Measurements from ENCODE around the gene CYBRD1.

The CYBRD1 gene

DNA sequence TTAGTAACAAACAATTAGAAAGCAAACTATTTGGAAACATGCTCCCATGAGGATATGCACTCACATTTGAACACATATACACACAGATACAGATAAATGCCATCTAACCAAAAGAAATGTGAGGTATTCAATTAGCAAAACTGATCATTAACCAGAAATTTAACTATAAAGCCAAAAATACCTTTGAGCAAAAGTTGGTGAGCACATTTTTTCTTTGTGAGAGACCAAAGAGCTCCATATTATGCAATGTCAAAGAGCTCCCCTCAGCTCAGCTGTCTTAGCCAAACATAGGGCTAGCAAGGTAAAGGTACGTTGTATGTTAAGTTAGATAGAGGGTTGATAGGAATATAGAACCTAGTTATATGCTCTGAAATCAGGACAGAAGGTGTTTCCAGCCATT lies 43.8 kb downstream of the CYBRD1 start:
- Histone ChIP-seq H3K9me3 (ENCODE audit: control insufficient read depth, low read length) (no peaks in the 10 kb centered on the region), H3K9ac (ENCODE audit: low read length) (no peak overlapping the region), H3K27me3 (ENCODE audit: control insufficient read depth, insufficient read depth, low read length) (no peaks in the 10 kb centered on the region)

GRCh38 chr2:171566753-171567152 lies 44.5 kb downstream of the CYBRD1 start:
- Histone ChIP-seq H3K4me1 (ENCODE audit: control insufficient read depth, insufficient read depth, low read length) (peaks cover 5% of the 10 kb centered on the region), H3K4me3 (ENCODE audit: low read length) (no peak overlapping the region), H3K9ac (ENCODE audit: low read length) (no peak overlapping the region), H3K9me3 (ENCODE audit: control insufficient read depth, low read length) (no peaks in the 10 kb centered on the region), H3K27me3 (ENCODE audit: control insufficient read depth, insufficient read depth, low read length) (no peaks in the 10 kb centered on the region), H3K36me3 (ENCODE audit: control insufficient read depth, insufficient read depth, low read length) (no peaks in the 10 kb centered on the region)

More for the DNA sequence above, 43.8 kb downstream of the CYBRD1 start:
- Histone ChIP-seq H3K36me3 (ENCODE audit: control insufficient read depth, insufficient read depth, low read length) (no peaks in the 10 kb centered on the region), H3K4me3 (ENCODE audit: low read length) (no peak overlapping the region), H3K4me1 (ENCODE audit: control insufficient read depth, insufficient read depth, low read length) (peaks cover 5% of the 10 kb centered on the region)

GRCh38 chr2:171568089-171568488 lies 45.8 kb downstream of the CYBRD1 start:
- no peaks in the 10 kb centered on the region for H3K36me3 ChIP-seq (ENCODE audit: control insufficient read depth, insufficient read depth, low read length)
- no peak overlapping the region for H3K9ac ChIP-seq (ENCODE audit: low read length)
- H3K4me3 ChIP-seq (ENCODE audit: low read length), result no peak overlapping the region
- no peaks in the 10 kb centered on the region for H3K27me3 ChIP-seq (ENCODE audit: control insufficient read depth, insufficient read depth, low read length)
- H3K4me1 ChIP-seq (ENCODE audit: control insufficient read depth, insufficient read depth, low read length), result peaks cover 5% of the 10 kb centered on the region
- H3K9me3 ChIP-seq (ENCODE audit: control insufficient read depth, low read length), result no peaks in the 10 kb centered on the region

GRCh38 chr2:171571721-171572120 lies 49.4 kb downstream of the CYBRD1 start:
- no peak overlapping the region for H3K4me3 ChIP-seq (ENCODE audit: low read length)
- H3K4me1 ChIP-seq (ENCODE audit: control insufficient read depth, insufficient read depth, low read length), result no peaks in the 10 kb centered on the region
- no peak overlapping the region for H3K9ac ChIP-seq (ENCODE audit: low read length)
- H3K36me3 ChIP-seq (ENCODE audit: control insufficient read depth, insufficient read depth, low read length), result no peaks in the 10 kb centered on the region
- H3K27me3 ChIP-seq (ENCODE audit: control insufficient read depth, insufficient read depth, low read length), result no peaks in the 10 kb centered on the region
- H3K9me3 ChIP-seq (ENCODE audit: control insufficient read depth, low read length), result no peaks in the 10 kb centered on the region

DNA sequence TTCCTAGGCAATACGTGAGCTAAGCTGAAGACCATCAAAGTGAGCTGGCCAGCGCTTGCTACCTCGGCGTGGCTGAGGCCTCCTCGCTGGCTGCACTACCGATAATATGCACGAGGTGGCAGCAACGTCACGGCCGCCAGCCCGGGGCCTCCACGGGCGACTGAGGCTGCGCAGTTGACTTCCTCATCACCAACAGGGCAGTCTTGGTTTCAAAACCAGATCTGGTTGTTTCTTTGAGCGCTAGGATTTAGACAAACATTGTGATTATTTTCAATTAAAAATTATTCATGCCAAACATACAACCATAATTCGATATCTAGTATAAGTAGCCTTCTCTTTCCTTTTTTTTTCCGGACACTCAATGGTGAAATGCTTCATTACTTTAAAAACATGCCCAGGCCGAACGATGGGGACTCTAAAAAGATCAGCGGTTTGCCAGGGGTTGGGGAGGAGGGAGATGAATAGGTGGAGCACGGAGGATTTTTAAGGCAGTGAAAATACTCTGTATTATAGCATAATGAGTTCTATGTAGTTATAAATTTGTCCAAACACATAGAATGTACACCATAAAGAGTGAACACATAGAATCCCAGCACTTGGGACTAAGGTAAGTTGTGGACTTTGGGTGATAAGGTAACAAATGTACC lies 52.0 kb downstream of the CYBRD1 start:
- H3K27me3 ChIP-seq (ENCODE audit: control insufficient read depth, insufficient read depth, low read length), result no peaks in the 10 kb centered on the region
- H3K4me1 ChIP-seq (ENCODE audit: control insufficient read depth, insufficient read depth, low read length), result no peaks in the 10 kb centered on the region
- H3K36me3 ChIP-seq (ENCODE audit: control insufficient read depth, insufficient read depth, low read length), result no peaks in the 10 kb centered on the region
- H3K9me3 ChIP-seq (ENCODE audit: control insufficient read depth, low read length), result no peaks in the 10 kb centered on the region
- H3K9ac ChIP-seq (ENCODE audit: low read length), result no peak overlapping the region
- H3K4me3 ChIP-seq (ENCODE audit: low read length), result no peak overlapping the region

DNA sequence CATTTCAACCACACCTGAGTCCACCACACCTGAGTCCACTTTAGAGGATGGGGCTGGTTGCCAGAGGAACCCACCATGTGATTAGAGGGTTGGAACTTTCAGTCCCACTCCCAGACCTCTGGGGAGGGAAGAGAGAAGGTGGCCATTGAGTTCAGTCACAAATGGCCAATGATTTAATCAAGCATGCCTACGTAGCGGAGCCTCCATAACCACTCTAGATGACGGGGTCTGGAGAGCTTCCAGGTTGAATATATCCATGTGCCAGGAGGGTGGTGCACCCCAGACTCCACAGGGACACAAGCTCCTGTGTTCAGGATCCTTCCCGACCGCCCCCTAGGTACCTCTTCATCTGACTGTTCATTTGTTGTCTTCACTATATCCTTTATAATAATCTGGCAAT lies 53.3 kb downstream of the CYBRD1 start:
- H3K27me3 ChIP-seq (ENCODE audit: control insufficient read depth, insufficient read depth, low read length), result no peaks in the 10 kb centered on the region
- H3K4me3 ChIP-seq (ENCODE audit: low read length), result no peak overlapping the region
- H3K9me3 ChIP-seq (ENCODE audit: control insufficient read depth, low read length), result no peaks in the 10 kb centered on the region
- H3K4me1 ChIP-seq (ENCODE audit: control insufficient read depth, insufficient read depth, low read length), result no peaks in the 10 kb centered on the region
- H3K9ac ChIP-seq (ENCODE audit: low read length), result no peak overlapping the region
- no peaks in the 10 kb centered on the region for H3K36me3 ChIP-seq (ENCODE audit: control insufficient read depth, insufficient read depth, low read length)

DNA sequence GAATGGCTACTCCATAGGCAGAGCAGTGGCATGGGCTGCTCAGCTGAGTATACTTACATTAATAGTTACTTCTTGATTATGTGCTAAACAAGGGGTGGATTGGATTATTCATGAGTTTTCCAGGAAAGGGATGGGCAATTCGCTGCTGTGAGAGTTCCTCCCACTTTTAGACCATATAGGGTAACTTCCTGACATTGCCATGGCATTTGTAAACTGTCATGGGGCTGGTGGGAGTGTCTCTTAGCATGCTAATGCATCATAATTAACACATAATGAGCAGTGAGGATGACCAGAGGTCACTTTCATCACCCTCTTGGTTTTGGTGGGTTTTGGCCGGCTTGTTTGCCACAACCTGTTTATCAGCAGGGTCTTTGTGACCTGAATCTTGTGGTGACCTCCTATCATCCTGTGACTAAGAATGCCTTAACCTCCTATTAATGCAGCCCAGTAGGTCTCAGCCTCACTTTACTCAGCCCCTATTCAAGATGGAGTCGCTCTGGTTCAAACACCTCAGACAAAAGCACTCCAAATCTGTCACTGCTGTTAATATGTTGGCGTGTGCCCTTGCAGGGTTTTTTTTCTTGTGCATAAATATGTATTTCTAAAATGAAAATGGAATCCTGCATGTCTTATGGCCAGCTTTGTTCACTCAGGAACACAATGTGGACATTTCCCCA lies 56.0 kb downstream of the CYBRD1 start:
- Histone ChIP-seq H3K4me3 (ENCODE audit: low read length) (no peak overlapping the region), H3K4me1 (ENCODE audit: control insufficient read depth, insufficient read depth, low read length) (no peaks in the 10 kb centered on the region), H3K27me3 (ENCODE audit: control insufficient read depth, insufficient read depth, low read length) (no peaks in the 10 kb centered on the region), H3K36me3 (ENCODE audit: control insufficient read depth, insufficient read depth, low read length) (no peaks in the 10 kb centered on the region), H3K9me3 (ENCODE audit: control insufficient read depth, low read length) (no peaks in the 10 kb centered on the region), H3K9ac (ENCODE audit: low read length) (no peak overlapping the region)

DNA sequence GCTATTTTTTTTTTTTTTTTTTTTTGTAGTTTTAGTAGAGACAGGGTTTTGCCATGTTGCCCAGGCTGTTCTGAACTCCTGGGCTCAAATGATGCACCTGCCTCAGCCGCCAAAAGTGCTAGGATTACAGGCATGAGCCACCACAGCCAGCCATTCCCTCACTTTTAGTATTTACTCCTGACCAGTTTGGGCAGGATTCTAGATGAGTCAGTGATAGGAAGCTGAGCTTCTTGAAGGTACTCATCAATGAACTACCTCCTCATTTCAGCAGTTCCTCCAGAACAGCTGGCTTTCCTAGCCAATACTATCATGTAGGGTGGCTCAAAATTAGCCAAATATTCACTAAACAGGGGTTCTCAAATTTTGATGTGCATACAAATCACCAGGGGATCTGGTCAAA lies 57.2 kb downstream of the CYBRD1 start:
- H3K36me3 ChIP-seq (ENCODE audit: control insufficient read depth, insufficient read depth, low read length), result no peaks in the 10 kb centered on the region
- H3K4me3 ChIP-seq (ENCODE audit: low read length), result no peak overlapping the region
- no peak overlapping the region for H3K9ac ChIP-seq (ENCODE audit: low read length)
- H3K27me3 ChIP-seq (ENCODE audit: control insufficient read depth, insufficient read depth, low read length), result no peaks in the 10 kb centered on the region
- no peaks in the 10 kb centered on the region for H3K9me3 ChIP-seq (ENCODE audit: control insufficient read depth, low read length)
- no peaks in the 10 kb centered on the region for H3K4me1 ChIP-seq (ENCODE audit: control insufficient read depth, insufficient read depth, low read length)

DNA sequence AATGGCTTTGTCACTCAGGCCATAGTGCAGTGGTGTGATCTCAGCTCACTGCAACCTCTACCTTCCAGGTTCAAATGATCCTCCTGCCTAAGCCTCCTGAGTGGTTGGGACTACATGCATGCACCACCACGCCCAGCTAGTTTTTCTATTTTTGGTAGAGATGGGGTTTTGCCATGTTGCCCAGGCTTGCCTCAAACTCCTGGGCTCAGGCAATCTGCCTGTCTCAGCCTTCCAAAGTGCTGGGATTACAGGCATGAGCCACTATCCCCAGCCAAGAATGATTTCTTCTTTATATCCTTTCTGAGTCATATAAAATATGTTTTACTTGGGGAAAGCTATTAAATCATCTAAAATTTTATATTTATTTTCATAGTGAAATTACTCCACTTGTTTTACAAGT lies 61.3 kb downstream of the CYBRD1 start:
- Histone ChIP-seq H3K4me1 (ENCODE audit: control insufficient read depth, insufficient read depth, low read length) (no peaks in the 10 kb centered on the region), H3K36me3 (ENCODE audit: control insufficient read depth, insufficient read depth, low read length) (no peaks in the 10 kb centered on the region), H3K27me3 (ENCODE audit: control insufficient read depth, insufficient read depth, low read length) (peaks cover 3% of the 10 kb centered on the region), H3K9me3 (ENCODE audit: control insufficient read depth, low read length) (no peaks in the 10 kb centered on the region), H3K4me3 (ENCODE audit: low read length) (no peak overlapping the region), H3K9ac (ENCODE audit: low read length) (no peak overlapping the region)

DNA sequence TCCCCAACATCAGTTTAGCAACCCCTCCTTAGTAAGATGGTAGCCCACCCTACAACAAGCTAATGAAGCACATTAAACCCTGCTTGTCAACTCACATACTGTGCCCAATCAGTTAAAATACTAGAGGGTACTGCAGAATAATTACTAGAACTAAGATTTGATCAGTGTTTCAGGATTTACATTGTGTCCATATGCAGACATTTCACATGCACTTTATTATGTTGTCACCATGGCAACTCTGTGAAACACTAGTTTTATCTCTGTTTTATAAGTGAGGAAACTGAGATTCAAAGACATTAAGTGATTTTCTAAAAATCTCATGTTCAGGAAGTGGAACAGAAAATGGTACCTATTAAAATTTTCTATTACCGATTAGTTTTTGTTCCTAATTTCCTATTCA lies 61.7 kb downstream of the CYBRD1 start:
- H3K9ac ChIP-seq (ENCODE audit: low read length), result no peak overlapping the region
- H3K4me3 ChIP-seq (ENCODE audit: low read length), result no peak overlapping the region
- no peaks in the 10 kb centered on the region for H3K9me3 ChIP-seq (ENCODE audit: control insufficient read depth, low read length)
- H3K27me3 ChIP-seq (ENCODE audit: control insufficient read depth, insufficient read depth, low read length), result peaks cover 3% of the 10 kb centered on the region
- no peaks in the 10 kb centered on the region for H3K36me3 ChIP-seq (ENCODE audit: control insufficient read depth, insufficient read depth, low read length)
- H3K4me1 ChIP-seq (ENCODE audit: control insufficient read depth, insufficient read depth, low read length), result no peaks in the 10 kb centered on the region

- H3K36me3 ChIP-seq (ENCODE audit: control insufficient read depth, insufficient read depth, low read length), result no peaks in the 10 kb centered on the region
- H3K9ac ChIP-seq (ENCODE audit: low read length), result no peak overlapping the region
- no peaks in the 10 kb centered on the region for H3K4me1 ChIP-seq (ENCODE audit: control insufficient read depth, insufficient read depth, low read length)
- H3K27me3 ChIP-seq (ENCODE audit: control insufficient read depth, insufficient read depth, low read length), result peaks cover 3% of the 10 kb centered on the region
- H3K4me3 ChIP-seq (ENCODE audit: low read length), result no peak overlapping the region
- H3K9me3 ChIP-seq (ENCODE audit: control insufficient read depth, low read length), result no peaks in the 10 kb centered on the region
These were observed 64.9 kb downstream of the CYBRD1 start for GRCh38 chr2:171587132-171587531.

- no peaks in the 10 kb centered on the region for H3K36me3 ChIP-seq (ENCODE audit: control insufficient read depth, insufficient read depth, low read length)
- H3K9ac ChIP-seq (ENCODE audit: low read length), result no peak overlapping the region
- no peaks in the 10 kb centered on the region for H3K9me3 ChIP-seq (ENCODE audit: control insufficient read depth, low read length)
- H3K4me1 ChIP-seq (ENCODE audit: control insufficient read depth, insufficient read depth, low read length), result no peaks in the 10 kb centered on the region
- no peak overlapping the region for H3K4me3 ChIP-seq (ENCODE audit: low read length)
- H3K27me3 ChIP-seq (ENCODE audit: control insufficient read depth, insufficient read depth, low read length), result peaks cover 3% of the 10 kb centered on the region
These were observed 65.3 kb downstream of the CYBRD1 start for GRCh38 chr2:171587567-171587966.

Measured in mucosa of stomach (tissue), 1 donor.